ENCODE results near the gene KLHDC8A. TPM values are rescaled to one million over a fixed set of nuclear protein-coding genes. Genes with fewer than 3 reads are reported as not detected.

Gene KLHDC8A
- total and polyA plus RNA-seq, 2 of the 13 experiments (the other 11 are each of a cell fraction or from before 2014, with no cell fraction given) = not detected

DNA sequence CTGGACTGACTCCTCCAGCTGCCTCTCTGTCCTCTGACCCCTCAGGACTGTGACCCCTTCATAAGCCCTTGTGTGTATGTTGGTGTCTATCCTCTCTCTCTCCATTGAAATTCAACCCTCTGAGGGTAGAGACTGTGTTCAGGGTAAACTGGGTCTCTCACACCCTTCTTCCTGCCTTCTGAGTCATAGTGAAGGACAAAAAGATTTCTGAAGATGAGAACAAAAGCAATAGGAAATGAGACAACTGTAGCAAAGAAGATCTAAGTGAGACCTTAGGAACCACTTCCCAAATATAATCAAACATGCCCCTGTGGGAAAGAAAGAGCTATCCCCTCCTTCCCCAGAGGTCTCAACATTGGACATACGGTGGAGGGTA, 52.0 kb downstream of the KLHDC8A start:
- DNase-seq (ENCODE audit: low spot score) = no peak
- no peaks in the 10 kb centered on the region for H3K27me3 ChIP-seq (ENCODE audit: control insufficient read depth in 1 of 2, insufficient read depth in 2 of 2, low read length in 2 of 2)
- no peak overlapping the region for H2AFZ ChIP-seq (ENCODE audit: low read length)
- H3K4me2 ChIP-seq (ENCODE audit: low read depth, low read length) = no peak overlapping the region
- TF ChIP-seq HDAC2 (CRISPR knock-in tag; IDR thresholded peaks at IDR 0.05) (no peak), CHD4 (IDR thresholded peaks at IDR 0.05; ENCODE audit: borderline replicate concordance, low read length) (no peak), TSC22D2 (CRISPR knock-in tag; IDR thresholded peaks at IDR 0.05; ENCODE audit: borderline replicate concordance) (no peak), ZNF7 (CRISPR knock-in tag; IDR thresholded peaks at IDR 0.05) (no peak), ZNF124 (CRISPR knock-in tag; IDR thresholded peaks at IDR 0.05) (no peak)
- TF ChIP-seq, protein P1, sequence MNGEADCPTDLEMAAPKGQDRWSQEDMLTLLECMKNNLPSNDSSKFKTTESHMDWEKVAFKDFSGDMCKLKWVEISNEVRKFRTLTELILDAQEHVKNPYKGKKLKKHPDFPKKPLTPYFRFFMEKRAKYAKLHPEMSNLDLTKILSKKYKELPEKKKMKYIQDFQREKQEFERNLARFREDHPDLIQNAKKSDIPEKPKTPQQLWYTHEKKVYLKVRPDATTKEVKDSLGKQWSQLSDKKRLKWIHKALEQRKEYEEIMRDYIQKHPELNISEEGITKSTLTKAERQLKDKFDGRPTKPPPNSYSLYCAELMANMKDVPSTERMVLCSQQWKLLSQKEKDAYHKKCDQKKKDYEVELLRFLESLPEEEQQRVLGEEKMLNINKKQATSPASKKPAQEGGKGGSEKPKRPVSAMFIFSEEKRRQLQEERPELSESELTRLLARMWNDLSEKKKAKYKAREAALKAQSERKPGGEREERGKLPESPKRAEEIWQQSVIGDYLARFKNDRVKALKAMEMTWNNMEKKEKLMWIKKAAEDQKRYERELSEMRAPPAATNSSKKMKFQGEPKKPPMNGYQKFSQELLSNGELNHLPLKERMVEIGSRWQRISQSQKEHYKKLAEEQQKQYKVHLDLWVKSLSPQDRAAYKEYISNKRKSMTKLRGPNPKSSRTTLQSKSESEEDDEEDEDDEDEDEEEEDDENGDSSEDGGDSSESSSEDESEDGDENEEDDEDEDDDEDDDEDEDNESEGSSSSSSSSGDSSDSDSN (CRISPR knock-in tag; IDR thresholded peaks at IDR 0.05) = no peak
- TF ChIP-seq, protein P2, sequence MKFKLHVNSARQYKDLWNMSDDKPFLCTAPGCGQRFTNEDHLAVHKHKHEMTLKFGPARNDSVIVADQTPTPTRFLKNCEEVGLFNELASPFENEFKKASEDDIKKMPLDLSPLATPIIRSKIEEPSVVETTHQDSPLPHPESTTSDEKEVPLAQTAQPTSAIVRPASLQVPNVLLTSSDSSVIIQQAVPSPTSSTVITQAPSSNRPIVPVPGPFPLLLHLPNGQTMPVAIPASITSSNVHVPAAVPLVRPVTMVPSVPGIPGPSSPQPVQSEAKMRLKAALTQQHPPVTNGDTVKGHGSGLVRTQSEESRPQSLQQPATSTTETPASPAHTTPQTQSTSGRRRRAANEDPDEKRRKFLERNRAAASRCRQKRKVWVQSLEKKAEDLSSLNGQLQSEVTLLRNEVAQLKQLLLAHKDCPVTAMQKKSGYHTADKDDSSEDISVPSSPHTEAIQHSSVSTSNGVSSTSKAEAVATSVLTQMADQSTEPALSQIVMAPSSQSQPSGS (CRISPR knock-in tag; IDR thresholded peaks at IDR 0.05) = no peak
- no peaks in the 10 kb centered on the region for H3K79me2 ChIP-seq (ENCODE audit: insufficient read depth, low read length)
- H3K4me3 ChIP-seq (replicated peaks in 1 of 3; ENCODE audit: insufficient read depth in 1 of 3, low read depth in 2 of 3, low read length in 3 of 3) = no peak overlapping the region
- in situ Hi-C loops (cut with HindIII; ENCODE audit: extremely low pct_ligation_motif_present, low pct_unique_long_range_greater_than_20kb) (no loop called here), intact Hi-C loops (cut with micrococcal nuclease; ENCODE audit: unreplicated experiment) (no loop called here)
- BruUV-seq (replicated peaks) = no TSS peak
- ChIA-PET CTCF (ENCODE audit: low intra/inter-chr PET ratio, low total read pairs) (no interaction called here), POLR2A (no interaction called here)
- ATAC-seq = no peak
- H3K27ac ChIP-seq (ENCODE audit: extremely low read length, insufficient read depth, low read length) = no peak overlapping the region
- H3K9me3 ChIP-seq (ENCODE audit: low read length) = no peaks in the 10 kb centered on the region
- no peaks in the 10 kb centered on the region for H4K20me1 ChIP-seq (ENCODE audit: insufficient read depth, low read length)
- FAIRE-seq = no peak
- no peak overlapping the region for H3K9ac ChIP-seq (ENCODE audit: insufficient read depth, low read depth, low read length)
- 100% methylated on average over 1 of the region's 1 CpG for whole genome bisulfite sequencing (ENCODE audit: low lambda C conversion rate)
- H3K36me3 ChIP-seq (replicated peaks in 1 of 2; ENCODE audit: control insufficient read depth in 1 of 2, insufficient read depth in 2 of 2, low read length in 2 of 2) = peaks cover 19 to 37% of the 10 kb centered on the region in 2 experiments; a peak in 4 of 5 replicates
- H3K4me1 ChIP-seq (ENCODE audit: insufficient read depth, low read length) = peaks cover 27% of the 10 kb centered on the region

Measured in HepG2 (cell line).